GM10266 (cell line): ENCODE results near the gene ENHO.

Source experiments
- DNase-seq: peaks from one replicate; pipeline ENCODE4 v3.0.0; 2012; ENCODE audit errors: extremely low spot score
- CTCF ChIP-seq: IDR thresholded peaks from 2 replicates; pipeline ENCODE4 v1.5.1; 2012; ENCODE audit warnings: mild to moderate bottlenecking, low read depth; ENCODE audit not compliant: control insufficient read depth, insufficient read depth; ENCODE audit errors: missing control alignments

The ENHO gene

GRCh38 chr9:34512131-34513078 is 10.4 kb downstream of the ENHO start:
- TF ChIP-seq CTCF, result no peak
- no peak for DNase-seq

GRCh38 chr9:34510497-34511468 is 12.0 kb downstream of the ENHO start:
- DNase-seq, result no peak
- TF ChIP-seq CTCF, result no peak

- no peak for TF ChIP-seq CTCF
- no peak for DNase-seq
Observed at GRCh38 chr9:34508951-34509350, 13.8 kb downstream of the ENHO start.

GRCh38 chr9:34508463-34508862 is 14.3 kb downstream of the ENHO start:
- no peak for TF ChIP-seq CTCF
- DNase-seq, result no peak

DNA sequence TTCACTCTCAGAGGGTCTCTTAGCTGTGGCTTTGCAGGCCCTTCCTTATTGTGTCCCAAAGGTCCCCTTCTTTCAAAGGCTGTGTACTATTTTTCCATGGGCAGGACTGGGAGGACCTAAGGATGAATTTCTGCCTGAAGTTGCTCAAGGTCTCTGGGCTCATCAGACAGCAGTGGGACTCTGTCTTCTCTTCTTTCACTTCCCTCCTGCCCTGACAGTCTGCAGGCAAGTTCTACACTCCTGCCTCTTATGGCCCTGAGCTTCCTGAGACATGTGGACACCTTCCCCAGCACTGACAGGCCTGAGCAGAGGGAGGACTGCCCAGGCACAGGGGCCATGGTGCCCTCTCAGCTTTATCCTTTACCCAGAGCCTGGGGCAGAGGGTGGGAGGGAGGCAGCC is 14.8 kb downstream of the ENHO start:
- no peak for DNase-seq
- no peak for TF ChIP-seq CTCF

GRCh38 chr9:34507556-34507955 is 15.2 kb downstream of the ENHO start:
- no peak for TF ChIP-seq CTCF
- DNase-seq, result no peak
